Uterus (tissue), 4 donors: ENCODE results near the gene GPR132. TPM values are rescaled to one million over a fixed set of nuclear protein-coding genes. Genes with fewer than 3 reads are reported as not detected.

Source experiments
- DNase-seq, 2 donors: peaks; one replicate each; pipeline ENCODE4 v3.0.0-alpha.2; 2019 to 2020
- H3K27ac ChIP-seq, 2 donors: fragments of 200-600 bp; sonication (generic); 1 replicate in 1 of 2; 2 replicates in 1 of 2; pipeline ENCODE4 v1.5.1; 2016 to 2018
- H3K27me3 ChIP-seq, 2 donors: fragments of 200-600 bp; sonication (generic); one replicate each; pipeline ENCODE4 v1.5.1; 2018 to 2019; ENCODE audit warnings: control low read depth in 1 of 2
- H3K36me3 ChIP-seq, 2 donors: fragments of 200-600 bp; sonication (generic); one replicate each; pipeline ENCODE4 v1.5.1; 2019; ENCODE audit warnings: control low read depth in 1 of 2
- H3K4me1 ChIP-seq, 2 donors: fragments of 200-600 bp; sonication (generic); one replicate each; pipeline ENCODE4 v1.5.1; 2018 to 2019; ENCODE audit warnings: control low read depth in 1 of 2
- H3K4me3 ChIP-seq, 2 donors: fragments of 200-600 bp; sonication (generic); 1 replicate in 1 of 2; 2 replicates in 1 of 2; pipeline ENCODE4 v1.5.1; 2018 to 2019; ENCODE audit warnings: mild to moderate bottlenecking in 1 of 2
- H3K9me3 ChIP-seq, 2 donors: fragments of 200-600 bp; sonication (generic); one replicate each; pipeline ENCODE4 v1.5.1; 2019; ENCODE audit warnings: control low read depth in 1 of 2
- POLR2A ChIP-seq, 2 donors: fragments of 450-650 bp; IDR thresholded peaks; one replicate each; pipeline ENCODE4 v1.6.1; 2016; ENCODE audit warnings: antibody characterized with exemption in 2 of 2, mild to moderate bottlenecking in 1 of 2, moderate library complexity in 1 of 2
- intact Hi-C: fragments of 100-400 bp; cut with DNase I; formaldehyde crosslinking; loops from one replicate; pipeline ENCODE4 v1.15.1; 2023; ENCODE audit warnings: low total_unique reads
- total RNA-seq, 4 donors: library from RNA; depleted of rRNA in 3 of 4; stranded (reverse); fragments of >200 nt in 3 of 4; gene quantifications; one replicate each; pipeline versions ENCODE4 v1.1.0 to v1.2.4, GENCODE V29; 2014 to 2023
- TF ChIP-seq, protein P1 (sequence below), 4 experiments: fragments of 200-600 bp in 2 of 4; fragments of 450-650 bp in 2 of 4; sonication (generic) in 2 of 4; IDR thresholded peaks; one replicate each; pipeline ENCODE4 v1.5.1; 2016 to 2019; ENCODE audit warnings: antibody characterized with exemption in 4 of 4, mild to moderate bottlenecking in 2 of 4, moderate library complexity in 1 of 4
- donor health status: DM: yes; HTN: yes; CAD: no.

The GPR132 gene
- total RNA-seq, 4 donors from 2014 or later: 1.7 to 3.7 TPM; not detected in 2

DNA sequence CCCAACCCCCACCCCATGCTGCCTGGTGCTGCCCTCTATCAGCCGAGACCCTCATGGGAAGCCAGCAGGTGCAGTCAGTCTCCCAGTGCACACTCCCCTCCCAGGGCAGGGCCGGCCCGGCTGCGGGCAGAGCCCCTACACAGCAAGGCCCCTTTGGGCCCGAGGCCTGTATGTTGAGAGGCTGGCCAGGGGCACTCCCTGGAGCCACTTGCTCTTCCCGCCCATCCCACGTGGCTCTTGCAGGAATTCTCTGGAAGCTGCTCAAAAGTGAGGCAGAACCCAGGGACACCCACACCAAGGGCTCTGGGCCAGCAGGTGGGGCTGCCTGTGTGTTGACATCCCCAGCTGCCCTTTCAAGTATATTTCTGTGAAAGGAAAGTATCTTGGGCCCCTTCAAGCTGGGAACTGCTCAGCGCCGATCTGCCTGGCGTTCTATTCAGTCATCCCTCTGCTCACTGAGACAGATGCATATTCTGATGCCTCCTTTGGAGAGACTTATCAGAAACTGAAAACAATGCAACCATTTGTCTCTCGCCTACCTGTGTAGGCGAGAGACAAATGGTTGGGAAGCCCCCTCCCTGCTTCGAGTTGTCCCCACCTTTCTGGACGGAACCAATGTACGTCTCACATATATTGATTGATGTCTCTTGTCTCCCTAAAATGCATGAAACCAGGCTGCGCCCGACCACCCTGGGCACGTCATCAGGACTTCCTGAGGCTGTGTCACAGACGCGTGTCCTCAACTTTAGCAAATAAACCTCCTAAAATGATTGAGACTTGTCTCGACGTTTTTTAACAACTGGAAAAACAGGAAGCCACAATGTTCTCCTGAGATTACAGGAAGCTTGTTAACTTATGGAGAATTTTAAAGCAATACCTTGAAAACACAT, 6.0 kb downstream of the GPR132 start:
- DNase-seq: no peak
- H3K4me1 ChIP-seq: no peaks in the 10 kb centered on the region
- no peak overlapping the region for H3K27ac ChIP-seq
- no peak overlapping the region for H3K4me3 ChIP-seq
- no peaks in the 10 kb centered on the region for H3K9me3 ChIP-seq
- intact Hi-C loops: no loop called here
- H3K27me3 ChIP-seq: no peaks in the 10 kb centered on the region
- TF ChIP-seq, protein P1, sequence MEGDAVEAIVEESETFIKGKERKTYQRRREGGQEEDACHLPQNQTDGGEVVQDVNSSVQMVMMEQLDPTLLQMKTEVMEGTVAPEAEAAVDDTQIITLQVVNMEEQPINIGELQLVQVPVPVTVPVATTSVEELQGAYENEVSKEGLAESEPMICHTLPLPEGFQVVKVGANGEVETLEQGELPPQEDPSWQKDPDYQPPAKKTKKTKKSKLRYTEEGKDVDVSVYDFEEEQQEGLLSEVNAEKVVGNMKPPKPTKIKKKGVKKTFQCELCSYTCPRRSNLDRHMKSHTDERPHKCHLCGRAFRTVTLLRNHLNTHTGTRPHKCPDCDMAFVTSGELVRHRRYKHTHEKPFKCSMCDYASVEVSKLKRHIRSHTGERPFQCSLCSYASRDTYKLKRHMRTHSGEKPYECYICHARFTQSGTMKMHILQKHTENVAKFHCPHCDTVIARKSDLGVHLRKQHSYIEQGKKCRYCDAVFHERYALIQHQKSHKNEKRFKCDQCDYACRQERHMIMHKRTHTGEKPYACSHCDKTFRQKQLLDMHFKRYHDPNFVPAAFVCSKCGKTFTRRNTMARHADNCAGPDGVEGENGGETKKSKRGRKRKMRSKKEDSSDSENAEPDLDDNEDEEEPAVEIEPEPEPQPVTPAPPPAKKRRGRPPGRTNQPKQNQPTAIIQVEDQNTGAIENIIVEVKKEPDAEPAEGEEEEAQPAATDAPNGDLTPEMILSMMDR (IDR thresholded peaks at IDR 0.05): no peak
- TF ChIP-seq POLR2A (IDR thresholded peaks at IDR 0.05): no peak
- H3K36me3 ChIP-seq: no peaks in the 10 kb centered on the region

- no peaks in the 10 kb centered on the region for H3K27me3 ChIP-seq
- no peaks in the 10 kb centered on the region for H3K9me3 ChIP-seq
- no peak for DNase-seq
- H3K4me3 ChIP-seq: no peak overlapping the region
- TF ChIP-seq, protein P1 (IDR thresholded peaks at IDR 0.05): no peak
- TF ChIP-seq POLR2A (IDR thresholded peaks at IDR 0.05): no peak
- no peak overlapping the region for H3K27ac ChIP-seq
- no peaks in the 10 kb centered on the region for H3K4me1 ChIP-seq
- intact Hi-C loops: no loop called here
- no peaks in the 10 kb centered on the region for H3K36me3 ChIP-seq
These were observed 6.7 kb downstream of the GPR132 start for GRCh38 chr14:105058521-105059034.

DNA sequence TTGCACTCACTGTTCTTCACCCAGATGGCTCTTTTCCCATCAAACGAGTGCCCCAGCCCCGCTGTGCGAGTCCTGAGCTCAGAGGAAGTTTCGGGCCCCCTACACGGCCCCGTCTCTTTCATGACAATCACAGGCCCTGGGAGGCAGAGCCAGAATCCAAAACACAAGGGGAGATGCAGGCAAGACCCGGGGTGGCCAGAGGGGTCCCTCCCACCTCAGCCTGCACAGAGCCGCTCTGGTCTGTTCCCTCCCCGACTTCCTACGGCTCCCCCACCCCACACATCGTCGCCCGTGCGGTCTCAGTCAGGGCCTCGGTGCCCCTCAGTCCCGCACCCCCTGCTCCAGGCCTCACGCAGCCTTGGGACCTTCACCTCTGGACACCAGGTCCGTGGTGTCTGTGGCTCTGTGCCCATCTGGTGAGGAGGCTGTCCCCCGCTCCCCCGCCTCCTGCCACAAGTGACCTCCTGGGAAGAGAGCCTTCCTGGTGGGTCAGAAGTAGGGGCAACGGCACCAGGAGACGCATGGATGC, 8.9 kb downstream of the GPR132 start:
- no peaks in the 10 kb centered on the region for H3K36me3 ChIP-seq
- H3K4me3 ChIP-seq: no peak overlapping the region
- no peak overlapping the region for H3K27ac ChIP-seq
- no peak for TF ChIP-seq POLR2A (IDR thresholded peaks at IDR 0.05)
- no peaks in the 10 kb centered on the region for H3K4me1 ChIP-seq
- no peak for DNase-seq
- no peaks in the 10 kb centered on the region for H3K27me3 ChIP-seq
- no peaks in the 10 kb centered on the region for H3K9me3 ChIP-seq
- intact Hi-C loops: no loop called here

DNA sequence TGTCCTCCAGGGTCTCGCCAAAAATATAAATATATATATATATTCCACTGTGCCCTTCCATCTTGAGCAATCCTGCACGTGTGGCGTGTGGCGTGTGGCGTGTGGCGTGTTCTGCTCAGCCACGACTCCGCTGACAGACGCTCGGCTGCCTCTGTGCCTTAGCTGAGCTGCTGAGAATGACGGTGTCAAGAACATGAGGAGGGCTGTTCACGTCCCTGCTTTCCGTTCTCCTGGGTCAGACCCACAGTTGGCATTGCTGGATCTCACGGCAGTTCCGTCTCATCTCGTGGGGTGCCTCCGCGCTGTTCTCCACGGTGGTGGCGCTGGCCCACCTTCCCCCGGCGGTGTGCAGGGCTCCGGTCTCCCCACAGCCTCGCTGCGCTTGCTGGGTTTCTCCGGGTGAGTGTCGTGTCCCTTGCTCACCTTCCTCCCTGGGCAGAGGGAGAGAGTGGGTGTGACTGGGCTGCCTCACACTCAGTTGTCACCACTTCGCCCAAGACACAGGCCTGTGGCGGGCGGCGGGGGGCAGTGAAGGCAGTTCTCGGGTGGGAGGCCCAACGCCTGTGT, 9.4 kb downstream of the GPR132 start:
- H3K9me3 ChIP-seq: no peaks in the 10 kb centered on the region
- H3K27ac ChIP-seq: no peak overlapping the region
- intact Hi-C loops: no loop called here

DNA sequence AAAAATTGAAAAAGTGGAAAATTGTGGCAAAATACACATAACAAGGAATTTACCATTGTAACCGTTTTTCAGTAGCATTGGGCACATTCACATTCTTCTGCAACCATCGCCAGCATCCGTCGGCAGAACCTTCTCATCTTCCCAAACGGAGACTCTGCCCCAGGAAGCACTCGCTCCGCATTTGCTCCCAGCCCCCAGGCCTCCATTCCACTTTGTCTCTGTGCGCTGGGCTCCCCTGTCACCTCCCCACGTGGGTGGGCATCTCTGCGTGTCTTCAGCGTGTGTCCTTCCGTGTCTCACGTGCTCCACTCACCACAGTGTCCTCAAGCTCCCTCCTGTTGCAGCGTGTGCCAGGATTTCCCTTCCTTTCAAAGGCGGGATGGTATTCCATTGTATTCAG, 9.9 kb downstream of the GPR132 start:
- intact Hi-C loops: no loop called here
- no peak for TF ChIP-seq POLR2A (IDR thresholded peaks at IDR 0.05)
- TF ChIP-seq, protein P1 (IDR thresholded peaks at IDR 0.05): no peak
- Histone ChIP-seq H3K27me3 (no peaks in the 10 kb centered on the region), H3K27ac (no peak overlapping the region), H3K4me1 (no peaks in the 10 kb centered on the region), H3K4me3 (no peak overlapping the region), H3K9me3 (no peaks in the 10 kb centered on the region), H3K36me3 (no peaks in the 10 kb centered on the region)
- no peak for DNase-seq

More for the DNA sequence above, 9.4 kb downstream of the GPR132 start:
- Histone ChIP-seq H3K36me3 (no peaks in the 10 kb centered on the region), H3K27me3 (no peaks in the 10 kb centered on the region), H3K4me1 (no peaks in the 10 kb centered on the region), H3K4me3 (no peak overlapping the region)
- no peak for TF ChIP-seq POLR2A (IDR thresholded peaks at IDR 0.05)
- TF ChIP-seq, protein P1 (IDR thresholded peaks at IDR 0.05): no peak
- DNase-seq: no peak
